HCT116 (cell line): ENCODE measurements around the gene SETD2.

ENCODE experiments used
- CTCF ChIP-seq, 3 experiments: fragments of 200-600 bp in 1 of 3; sonication (generic) in 1 of 3; IDR thresholded peaks in 2 of 3; conservative IDR thresholded peaks in 1 of 3; 2 replicates each; pipeline ENCODE4 v1.5.1; 2012 to 2017; ENCODE audit warnings: low read depth in 2 of 3, low read length in 2 of 3, antibody characterized with exemption in 1 of 3, borderline replicate concordance in 1 of 3, control low read depth in 1 of 3, mild to moderate bottlenecking in 1 of 3, mixed read lengths in 1 of 3, mixed run types in 1 of 3, moderate library complexity in 1 of 3; ENCODE audit not compliant: insufficient read depth in 1 of 3
- EGR1 ChIP-seq: IDR thresholded peaks from 2 replicates; pipeline ENCODE4 v1.6.1; 2012; ENCODE audit warnings: low read depth
- ELF1 ChIP-seq: IDR thresholded peaks from 2 replicates; pipeline ENCODE4 v1.6.1; 2012; ENCODE audit warnings: low read depth, borderline replicate concordance
- JUND ChIP-seq: IDR thresholded peaks from 2 replicates; pipeline ENCODE4 v1.6.1; 2012
- POLR2A ChIP-seq: IDR thresholded peaks from 2 replicates; pipeline ENCODE4 v1.7.0; 2011; ENCODE audit warnings: borderline replicate concordance; ENCODE audit not compliant: insufficient read depth, insufficient read length; ENCODE audit errors: extremely low read depth
- POLR2AphosphoS5 ChIP-seq: IDR thresholded peaks from 2 replicates; pipeline ENCODE4 v1.6.1; 2011; ENCODE audit warnings: mild to moderate bottlenecking, low read depth, low read length, moderate library complexity
- TF ChIP-seq, protein P1 (sequence below): IDR thresholded peaks from 2 replicates; pipeline ENCODE4 v1.6.1; 2011; ENCODE audit warnings: mild to moderate bottlenecking, low read length, moderate library complexity; ENCODE audit not compliant: insufficient replicate concordance; ENCODE audit errors: extremely low read depth
- TF ChIP-seq, protein P2 (sequence below): IDR thresholded peaks from 2 replicates; pipeline ENCODE4 v1.6.1; 2012; ENCODE audit warnings: low read depth

GRCh38 chr3:47015151-47015550 is 148.8 kb downstream of the SETD2 start:
- no peak for TF ChIP-seq CTCF (IDR thresholded peaks at IDR 0.05 in 2 of 3, conservative IDR thresholded peaks at IDR 0.05 in 1 of 3; ENCODE audit: borderline replicate concordance in 1 of 3, insufficient read depth in 1 of 3, low read depth in 2 of 3, low read length in 2 of 3)
- TF ChIP-seq JUND = no peak
- no peak for TF ChIP-seq EGR1
- TF ChIP-seq ELF1 = no peak
- no peak for TF ChIP-seq POLR2A
- TF ChIP-seq POLR2AphosphoS5 = no peak
- TF ChIP-seq, protein P1, sequence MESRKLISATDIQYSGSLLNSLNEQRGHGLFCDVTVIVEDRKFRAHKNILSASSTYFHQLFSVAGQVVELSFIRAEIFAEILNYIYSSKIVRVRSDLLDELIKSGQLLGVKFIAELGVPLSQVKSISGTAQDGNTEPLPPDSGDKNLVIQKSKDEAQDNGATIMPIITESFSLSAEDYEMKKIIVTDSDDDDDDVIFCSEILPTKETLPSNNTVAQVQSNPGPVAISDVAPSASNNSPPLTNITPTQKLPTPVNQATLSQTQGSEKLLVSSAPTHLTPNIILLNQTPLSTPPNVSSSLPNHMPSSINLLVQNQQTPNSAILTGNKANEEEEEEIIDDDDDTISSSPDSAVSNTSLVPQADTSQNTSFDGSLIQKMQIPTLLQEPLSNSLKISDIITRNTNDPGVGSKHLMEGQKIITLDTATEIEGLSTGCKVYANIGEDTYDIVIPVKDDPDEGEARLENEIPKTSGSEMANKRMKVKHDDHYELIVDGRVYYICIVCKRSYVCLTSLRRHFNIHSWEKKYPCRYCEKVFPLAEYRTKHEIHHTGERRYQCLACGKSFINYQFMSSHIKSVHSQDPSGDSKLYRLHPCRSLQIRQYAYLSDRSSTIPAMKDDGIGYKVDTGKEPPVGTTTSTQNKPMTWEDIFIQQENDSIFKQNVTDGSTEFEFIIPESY = no peak
- TF ChIP-seq, protein P2, sequence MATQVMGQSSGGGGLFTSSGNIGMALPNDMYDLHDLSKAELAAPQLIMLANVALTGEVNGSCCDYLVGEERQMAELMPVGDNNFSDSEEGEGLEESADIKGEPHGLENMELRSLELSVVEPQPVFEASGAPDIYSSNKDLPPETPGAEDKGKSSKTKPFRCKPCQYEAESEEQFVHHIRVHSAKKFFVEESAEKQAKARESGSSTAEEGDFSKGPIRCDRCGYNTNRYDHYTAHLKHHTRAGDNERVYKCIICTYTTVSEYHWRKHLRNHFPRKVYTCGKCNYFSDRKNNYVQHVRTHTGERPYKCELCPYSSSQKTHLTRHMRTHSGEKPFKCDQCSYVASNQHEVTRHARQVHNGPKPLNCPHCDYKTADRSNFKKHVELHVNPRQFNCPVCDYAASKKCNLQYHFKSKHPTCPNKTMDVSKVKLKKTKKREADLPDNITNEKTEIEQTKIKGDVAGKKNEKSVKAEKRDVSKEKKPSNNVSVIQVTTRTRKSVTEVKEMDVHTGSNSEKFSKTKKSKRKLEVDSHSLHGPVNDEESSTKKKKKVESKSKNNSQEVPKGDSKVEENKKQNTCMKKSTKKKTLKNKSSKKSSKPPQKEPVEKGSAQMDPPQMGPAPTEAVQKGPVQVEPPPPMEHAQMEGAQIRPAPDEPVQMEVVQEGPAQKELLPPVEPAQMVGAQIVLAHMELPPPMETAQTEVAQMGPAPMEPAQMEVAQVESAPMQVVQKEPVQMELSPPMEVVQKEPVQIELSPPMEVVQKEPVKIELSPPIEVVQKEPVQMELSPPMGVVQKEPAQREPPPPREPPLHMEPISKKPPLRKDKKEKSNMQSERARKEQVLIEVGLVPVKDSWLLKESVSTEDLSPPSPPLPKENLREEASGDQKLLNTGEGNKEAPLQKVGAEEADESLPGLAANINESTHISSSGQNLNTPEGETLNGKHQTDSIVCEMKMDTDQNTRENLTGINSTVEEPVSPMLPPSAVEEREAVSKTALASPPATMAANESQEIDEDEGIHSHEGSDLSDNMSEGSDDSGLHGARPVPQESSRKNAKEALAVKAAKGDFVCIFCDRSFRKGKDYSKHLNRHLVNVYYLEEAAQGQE = no peak
